Bladder microvascular endothelial cell (primary cell): ENCODE data around the gene ALKBH6. TPM values are rescaled to one million over a fixed set of nuclear protein-coding genes. Genes with fewer than 3 reads are reported as not detected.

Experiments
- total RNA-seq: library from RNA; depleted of rRNA; stranded (reverse); fragments of >200 nt; gene quantifications from 2 replicates; pipeline ENCODE4 v1.2.3, GENCODE V29; 2014

ALKBH6 gene
- total RNA-seq, result 7.4 and 9.4 TPM in 2 replicates

GRCh38 chr19:36014012-36014924 is at the start of gene ALKBH6:
ALKBH6 (minus strand) TSS chr19:36014213; CDS start chr19:36013397, 816 bp downstream.

GRCh38 chr19:36054733-36055686 is 41.0 kb upstream of the ALKBH6 start, which contains the start of gene WDR62:
WDR62 (plus strand) TSS chr19:36054897; CDS start chr19:36054972, 75 bp downstream.

GRCh38 chr19:36054119-36054732 is 40.2 kb upstream of the ALKBH6 start, which contains the start of gene THAP8:
THAP8 (minus strand) TSS chr19:36054285; CDS start chr19:36054217, 68 bp downstream.

GRCh38 chr19:36032251-36033104 is 18.5 kb upstream of the ALKBH6 start, which contains the start of gene CLIP3:
CLIP3 (minus strand) TSS chr19:36032873; CDS start chr19:36032357, 516 bp downstream.

GRCh38 chr19:36008336-36008978 is 5.6 kb downstream of the ALKBH6 start, which contains the start of gene SYNE4:
SYNE4 (minus strand) TSS chr19:36008813; CDS start chr19:36008681, 132 bp downstream.

GRCh38 chr19:35995048-35995993 is 18.7 kb downstream of the ALKBH6 start, which contains the start of gene SDHAF1:
SDHAF1 (plus strand) TSS chr19:35995188; CDS start chr19:35995275, 87 bp downstream.

Other genes with a start within 250 kb of the ALKBH6 start
- 2.1 and 4.0 TPM in 2 replicates for gene ARHGAP33, start 238.6 kb downstream of the ALKBH6 start, total RNA-seq
- not detected in 2 replicates for gene PRODH2, start 201.4 kb downstream of the ALKBH6 start, total RNA-seq
- not detected in 2 replicates for gene NPHS1, start 161.7 kb downstream of the ALKBH6 start, total RNA-seq
- gene KIRREL2, start 157.3 kb downstream of the ALKBH6 start, total RNA-seq, result under 0.01 TPM in 1 of 2 replicates, not detected in the other
- 1.3 and 8.4 TPM in 2 replicates for gene APLP1, start 145.6 kb downstream of the ALKBH6 start, total RNA-seq
- 3.1 and 3.5 TPM in 2 replicates for gene NFKBID, start 113.7 kb downstream of the ALKBH6 start, total RNA-seq
- not detected in 2 replicates for gene HCST, start 111.7 kb downstream of the ALKBH6 start, total RNA-seq
- gene TYROBP, start 105.9 kb downstream of the ALKBH6 start, total RNA-seq, result not detected in 2 replicates
- gene LRFN3, start 77.8 kb downstream of the ALKBH6 start, total RNA-seq, result 2.5 and 2.8 TPM in 2 replicates
- 9.8 and 12.1 TPM in 2 replicates for gene SDHAF1, start 19.0 kb downstream of the ALKBH6 start, total RNA-seq
- gene SYNE4, start 5.4 kb downstream of the ALKBH6 start, total RNA-seq, result 0.06 TPM in 1 of 2 replicates, not detected in the other
- gene CLIP3, start 18.7 kb upstream of the ALKBH6 start, total RNA-seq, result 0.81 and 6.7 TPM in 2 replicates
- 0.31 and 0.65 TPM in 2 replicates for gene THAP8, start 40.1 kb upstream of the ALKBH6 start, total RNA-seq
- 3.9 and 4.4 TPM in 2 replicates for gene WDR62, start 40.7 kb upstream of the ALKBH6 start, total RNA-seq
- gene OVOL3, start 96.9 kb upstream of the ALKBH6 start, total RNA-seq, result not detected in 2 replicates
- gene POLR2I, start 100.7 kb upstream of the ALKBH6 start, total RNA-seq, result 91.3 and 94.6 TPM in 2 replicates
- 189 and 207 TPM in 2 replicates for gene TBCB, start 101.3 kb upstream of the ALKBH6 start, total RNA-seq
- gene CAPNS1, start 125.9 kb upstream of the ALKBH6 start, total RNA-seq, result 343 and 488 TPM in 2 replicates
- gene COX7A1, start 138.2 kb upstream of the ALKBH6 start, total RNA-seq, result 27.5 and 56.7 TPM in 2 replicates
- gene ZNF565, start 200.5 kb upstream of the ALKBH6 start, total RNA-seq, result 2.4 and 4.8 TPM in 2 replicates
- gene ZNF146, start 200.9 kb upstream of the ALKBH6 start, total RNA-seq, result 41.9 and 139 TPM in 2 replicates